GM04503 (cell line): ENCODE measurements around the gene CS.
"Not testable (repeated sequence)": the region's sequence is repeated elsewhere in the genome, so short reads cannot be mapped to it uniquely, and the experiment has no call there.

Experiments used
- DNase-seq: peaks from one replicate; pipeline ENCODE4 v3.0.0-alpha.2; 2012; ENCODE audit warnings: low read depth

The CS gene

GRCh38 chr12:56321027-56321426 lies 20.9 kb upstream of the CS start:
- no peak for DNase-seq

- no peak for DNase-seq
Observed at GRCh38 chr12:56317675-56318074, 17.5 kb upstream of the CS start.

- peak; percentile 83 for DNase-seq
Observed at GRCh38 chr12:56315622-56316473, 15.7 kb upstream of the CS start, which contains the start of gene CNPY2. TSS of gene CNPY2 (minus strand) at chr12:56315988. CDS start at chr12:56315217, 771 bp downstream.

GRCh38 chr12:56315249-56315621 lies 15.1 kb upstream of the CS start:
- DNase-seq: no peak

GRCh38 chr12:56311003-56311402 lies 10.9 kb upstream of the CS start:
- no peak for DNase-seq

- DNase-seq: no peak
Observed at GRCh38 chr12:56308714-56309113, 8.6 kb upstream of the CS start.

GRCh38 chr12:56307221-56307965 lies 7.3 kb upstream of the CS start:
- DNase-seq: no peak

GRCh38 chr12:56304872-56305590 lies 4.9 kb upstream of the CS start:
- no peak for DNase-seq

- no peak for DNase-seq
Observed at GRCh38 chr12:56304276-56304675, 4.1 kb upstream of the CS start.

- no peak for DNase-seq
Observed at GRCh38 chr12:56300644-56301464, 724 bp upstream of the CS start.

- no peak for DNase-seq
Observed at GRCh38 chr12:56299308-56299852, 750 bp downstream of the CS start.

- no peak for DNase-seq
Observed at GRCh38 chr12:56298828-56299227, 1.3 kb downstream of the CS start.

GRCh38 chr12:56297400-56297799 lies 2.7 kb downstream of the CS start:
- no peak for DNase-seq

- no peak for DNase-seq
Observed at GRCh38 chr12:56296295-56296694, 3.8 kb downstream of the CS start.

- DNase-seq: no peak
Observed at GRCh38 chr12:56293795-56294194, 6.3 kb downstream of the CS start.

- no peak for DNase-seq
Observed at GRCh38 chr12:56288705-56289387, 11.3 kb downstream of the CS start.

GRCh38 chr12:56286044-56286830 lies 13.9 kb downstream of the CS start:
- DNase-seq: no peak

GRCh38 chr12:56284263-56284662 lies 15.9 kb downstream of the CS start:
- not testable (repeated sequence) for DNase-seq

GRCh38 chr12:56282579-56282978 lies 17.6 kb downstream of the CS start:
- no peak for DNase-seq

- DNase-seq: no peak
Observed at GRCh38 chr12:56282030-56282429, 18.1 kb downstream of the CS start.
